Fibroblast of lung (primary cell): ENCODE data around the gene ACOXL. TPM values are rescaled to one million over a fixed set of nuclear protein-coding genes. Genes with fewer than 3 reads are reported as not detected.

Source experiments
- DNase-seq, 2 donors: peaks; one replicate each; pipeline versions ENCODE4 v3.0.0 to v3.0.0-alpha.2; 2010; ENCODE audit warnings: low read depth in 2 of 2
- H2AFZ ChIP-seq: 2 replicates; pipeline ENCODE4 v1.5.1; 2012; ENCODE audit warnings: low read length, control low read depth, inconsistent platforms
- H3K27ac ChIP-seq: 2 replicates; pipeline ENCODE4 v1.5.1; 2011; ENCODE audit warnings: low read length, control low read depth; ENCODE audit not compliant: insufficient read depth
- H3K27me3 ChIP-seq: 2 replicates; pipeline ENCODE4 v1.5.1; 2011; ENCODE audit warnings: mild to moderate bottlenecking, low read length; ENCODE audit not compliant: control insufficient read depth, insufficient read depth
- H3K36me3 ChIP-seq: 2 replicates; pipeline ENCODE4 v1.5.1; 2011; ENCODE audit warnings: low read length; ENCODE audit not compliant: control insufficient read depth, insufficient read depth
- H3K4me1 ChIP-seq: 2 replicates; pipeline ENCODE4 v1.5.1; 2011; ENCODE audit warnings: low read length; ENCODE audit not compliant: control insufficient read depth, insufficient read depth; ENCODE audit errors: extremely low read depth
- H3K4me2 ChIP-seq: 2 replicates; pipeline ENCODE4 v1.5.1; 2011; ENCODE audit warnings: low read length, control low read depth; ENCODE audit not compliant: insufficient read depth; ENCODE audit errors: extremely low read depth
- H3K4me3 ChIP-seq, 4 experiments: fragments of 200-600 bp in 1 of 4; sonication (generic) in 1 of 4; replicated peaks in 1 of 4; 2 replicates each; pipeline ENCODE4 v1.5.1; 2011 to 2016; ENCODE audit warnings: low read length in 4 of 4, low read depth in 3 of 4, mild to moderate bottlenecking in 3 of 4, control low read depth in 2 of 4, inconsistent platforms in 1 of 4, mixed read lengths in 1 of 4; ENCODE audit not compliant: insufficient read depth in 1 of 4; ENCODE audit errors: control extremely low read depth in 1 of 4
- H3K79me2 ChIP-seq: 2 replicates; pipeline ENCODE4 v1.5.1; 2012; ENCODE audit warnings: mild to moderate bottlenecking, low read length, inconsistent platforms; ENCODE audit not compliant: control insufficient read depth, insufficient read depth
- H3K9ac ChIP-seq: 2 replicates; pipeline ENCODE4 v1.5.1; 2011; ENCODE audit warnings: mild to moderate bottlenecking, low read length, control low read depth; ENCODE audit not compliant: insufficient read depth
- H3K9me3 ChIP-seq: 2 replicates; pipeline ENCODE4 v1.5.1; 2012; ENCODE audit warnings: low read depth, low read length; ENCODE audit not compliant: control insufficient read depth, insufficient read depth
- H4K20me1 ChIP-seq: 2 replicates; pipeline ENCODE4 v1.5.1; 2011; ENCODE audit warnings: low read length; ENCODE audit not compliant: control insufficient read depth, insufficient read depth; ENCODE audit errors: extremely low read depth
- EZH2 ChIP-seq: IDR thresholded peaks from 2 replicates; pipeline ENCODE4 v1.5.1; 2012; ENCODE audit warnings: low read length, control low read depth, mild to moderate bottlenecking; ENCODE audit errors: missing control alignments
- polyA plus RNA-seq, 2 donors: library from polyadenylated mRNA; depleted of rRNA in 1 of 2; stranded (reverse) in 1 of 2; unstranded in 1 of 2; fragments of >200 nt; gene quantifications; 2 replicates each; pipeline ENCODE4 v1.2.1, GENCODE V29; 2011 to 2012; ENCODE audit warnings: missing spikeins in 1 of 2
- total RNA-seq: library from RNA; depleted of rRNA; stranded (reverse); fragments of >200 nt; gene quantifications from 2 replicates; pipeline ENCODE4 v1.2.1, GENCODE V29; 2014
- TF ChIP-seq, protein P1 (sequence below), 2 donors: IDR thresholded peaks in 1 of 2; conservative IDR thresholded peaks in 1 of 2; 1 replicate in 1 of 2; 2 replicates in 1 of 2; pipeline ENCODE4 v1.5.1; 2011 to 2012; ENCODE audit warnings: low read length in 2 of 2, control low read depth in 1 of 2, inconsistent platforms in 1 of 2, low read depth in 1 of 2, mild to moderate bottlenecking in 1 of 2

ACOXL gene
- total and polyA plus RNA-seq, 2 donors (not counting 1 experiment from before 2014, with no cell fraction given), result not detected

DNA sequence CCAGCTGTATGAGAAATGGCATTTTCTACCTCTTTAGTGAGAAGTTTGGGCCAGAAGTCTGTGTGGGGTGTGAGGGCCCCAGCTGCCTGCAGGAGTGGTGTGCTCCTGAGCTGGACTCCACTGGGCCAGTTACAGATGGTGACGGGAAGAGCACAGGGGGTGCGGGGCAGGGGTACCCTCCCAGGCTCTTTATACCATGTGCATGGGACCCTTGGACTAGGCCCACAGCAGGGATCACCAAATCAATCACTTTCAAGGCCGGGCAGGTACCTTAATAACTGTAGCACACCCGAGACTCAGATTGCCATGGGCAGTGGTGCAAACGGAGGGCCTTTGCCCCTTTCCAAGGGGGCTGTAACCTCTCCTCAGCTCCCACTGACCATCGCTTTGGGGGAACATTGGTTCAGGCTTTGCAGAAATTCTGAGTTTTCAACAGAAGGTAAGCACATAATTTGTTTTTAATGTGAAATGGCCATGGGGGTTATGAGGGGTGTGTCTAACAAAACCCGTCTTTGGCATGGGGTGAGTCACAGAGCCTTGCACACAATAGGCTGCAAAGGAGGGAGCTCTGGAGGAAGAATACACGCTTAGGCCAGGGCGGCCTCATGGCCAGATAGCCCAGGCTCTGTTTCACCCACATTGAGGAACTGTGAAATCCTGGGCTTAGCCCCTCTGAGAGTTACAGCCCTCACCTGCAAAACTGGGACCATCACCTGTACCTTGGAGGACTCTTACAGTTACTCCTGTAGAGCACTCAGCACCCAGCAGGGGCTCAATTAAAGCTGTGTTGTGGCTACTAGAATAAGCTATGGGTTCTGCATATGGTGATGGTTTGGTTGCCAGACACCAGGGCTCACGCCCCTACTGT lies 247.3 kb downstream of the ACOXL start:
- H3K4me1 ChIP-seq, result no peaks in the 10 kb centered on the region
- DNase-seq, result no peak
- TF ChIP-seq, protein P1, sequence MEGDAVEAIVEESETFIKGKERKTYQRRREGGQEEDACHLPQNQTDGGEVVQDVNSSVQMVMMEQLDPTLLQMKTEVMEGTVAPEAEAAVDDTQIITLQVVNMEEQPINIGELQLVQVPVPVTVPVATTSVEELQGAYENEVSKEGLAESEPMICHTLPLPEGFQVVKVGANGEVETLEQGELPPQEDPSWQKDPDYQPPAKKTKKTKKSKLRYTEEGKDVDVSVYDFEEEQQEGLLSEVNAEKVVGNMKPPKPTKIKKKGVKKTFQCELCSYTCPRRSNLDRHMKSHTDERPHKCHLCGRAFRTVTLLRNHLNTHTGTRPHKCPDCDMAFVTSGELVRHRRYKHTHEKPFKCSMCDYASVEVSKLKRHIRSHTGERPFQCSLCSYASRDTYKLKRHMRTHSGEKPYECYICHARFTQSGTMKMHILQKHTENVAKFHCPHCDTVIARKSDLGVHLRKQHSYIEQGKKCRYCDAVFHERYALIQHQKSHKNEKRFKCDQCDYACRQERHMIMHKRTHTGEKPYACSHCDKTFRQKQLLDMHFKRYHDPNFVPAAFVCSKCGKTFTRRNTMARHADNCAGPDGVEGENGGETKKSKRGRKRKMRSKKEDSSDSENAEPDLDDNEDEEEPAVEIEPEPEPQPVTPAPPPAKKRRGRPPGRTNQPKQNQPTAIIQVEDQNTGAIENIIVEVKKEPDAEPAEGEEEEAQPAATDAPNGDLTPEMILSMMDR (conservative IDR thresholded peaks at IDR 0.05 in 1 of 2, IDR thresholded peaks at IDR 0.05 in 1 of 2; ENCODE audit: low read depth in 1 of 2, low read length in 2 of 2), result no peak
- no peak for TF ChIP-seq EZH2
- H3K9ac ChIP-seq, result no peak overlapping the region
- no peak overlapping the region for H3K27ac ChIP-seq
- no peaks in the 10 kb centered on the region for H3K79me2 ChIP-seq
- peaks cover 11% of the 10 kb centered on the region for H3K27me3 ChIP-seq
- H3K4me2 ChIP-seq, result no peak overlapping the region
- H3K36me3 ChIP-seq, result no peaks in the 10 kb centered on the region
- no peaks in the 10 kb centered on the region for H4K20me1 ChIP-seq
- no peaks in the 10 kb centered on the region for H3K9me3 ChIP-seq
- H3K4me3 ChIP-seq, result no peak overlapping the region
- no peak overlapping the region for H2AFZ ChIP-seq

DNA sequence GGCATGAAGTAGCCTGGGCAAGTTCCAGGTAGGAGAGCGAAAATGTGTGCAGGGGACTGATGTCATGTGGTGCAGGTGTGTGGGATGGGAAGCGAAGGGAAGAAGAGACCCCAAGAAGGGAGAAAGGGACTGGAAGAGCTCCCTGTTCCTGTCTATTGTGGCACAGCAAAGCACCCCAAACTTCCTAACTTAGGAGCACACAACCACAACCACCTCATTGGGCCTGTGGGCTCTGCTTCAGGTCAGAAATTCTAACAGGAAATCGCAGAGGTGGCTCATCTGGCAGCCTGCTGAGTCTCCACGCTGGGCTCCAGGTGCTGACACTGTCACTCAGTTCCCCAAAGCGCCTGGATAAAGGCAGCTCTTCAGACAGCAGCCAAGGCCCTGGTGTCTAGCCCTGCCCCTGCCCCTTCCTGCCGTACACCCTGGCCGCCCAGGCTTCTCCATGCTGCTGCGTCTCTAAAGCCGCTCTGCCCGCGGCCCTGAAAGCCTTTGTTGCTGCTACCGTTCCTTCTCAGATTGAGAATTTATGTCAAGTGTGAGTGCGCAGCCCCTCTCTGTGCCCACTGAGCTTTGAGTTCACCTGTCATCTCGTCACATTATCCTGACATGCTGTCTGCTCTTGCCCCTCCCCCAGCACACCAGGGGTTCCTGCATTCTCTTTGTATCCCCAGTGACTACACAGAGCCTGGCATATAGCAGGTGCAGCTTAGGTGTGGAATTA lies 248.1 kb downstream of the ACOXL start:
- Histone ChIP-seq H3K4me3 (no peak overlapping the region), H3K9ac (no peak overlapping the region), H2AFZ (no peak overlapping the region), H3K27ac (no peak overlapping the region), H3K27me3 (peaks cover 11% of the 10 kb centered on the region), H3K79me2 (no peaks in the 10 kb centered on the region), H3K36me3 (no peaks in the 10 kb centered on the region), H3K4me1 (no peaks in the 10 kb centered on the region), H3K4me2 (no peak overlapping the region), H3K9me3 (no peaks in the 10 kb centered on the region), H4K20me1 (no peaks in the 10 kb centered on the region)
- TF ChIP-seq, protein P1 (conservative IDR thresholded peaks at IDR 0.05 in 1 of 2, IDR thresholded peaks at IDR 0.05 in 1 of 2; ENCODE audit: low read depth in 1 of 2, low read length in 2 of 2), result no peak
- no peak for TF ChIP-seq EZH2
- DNase-seq, result no peak

DNA sequence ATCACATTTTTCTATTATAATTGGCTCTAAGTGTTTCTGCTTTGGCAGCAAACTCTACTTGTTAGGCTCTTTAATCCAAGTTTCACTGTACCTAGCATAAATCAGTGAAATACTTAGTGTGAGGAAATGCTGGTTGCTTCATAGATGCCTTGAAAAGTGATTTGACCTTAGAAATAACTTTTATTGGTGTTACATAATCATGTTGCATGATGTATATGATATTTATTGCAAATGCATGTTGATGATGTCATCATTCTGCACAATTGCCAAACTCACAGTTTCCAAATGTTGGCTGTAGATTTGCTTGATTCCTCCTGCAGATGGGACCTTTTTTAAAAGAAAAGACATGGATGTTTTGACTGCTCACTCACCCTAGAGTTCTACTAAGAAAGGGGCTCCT lies 250.8 kb downstream of the ACOXL start:
- Histone ChIP-seq H3K4me3 (no peak overlapping the region), H3K9ac (no peak overlapping the region), H3K27me3 (peaks cover 7% of the 10 kb centered on the region), H3K4me1 (no peaks in the 10 kb centered on the region), H3K36me3 (no peaks in the 10 kb centered on the region), H3K9me3 (no peaks in the 10 kb centered on the region), H3K79me2 (no peaks in the 10 kb centered on the region), H3K4me2 (no peak overlapping the region), H3K27ac (no peak overlapping the region), H2AFZ (no peak overlapping the region), H4K20me1 (no peaks in the 10 kb centered on the region)
- no peak for TF ChIP-seq EZH2
- TF ChIP-seq, protein P1 (conservative IDR thresholded peaks at IDR 0.05 in 1 of 2, IDR thresholded peaks at IDR 0.05 in 1 of 2; ENCODE audit: low read depth in 1 of 2, low read length in 2 of 2), result no peak
- peak in 1 of 2 donors; percentile 60 for DNase-seq
